K562 (cell line): ENCODE measurements around the gene RASSF7. TPM values are rescaled to one million over a fixed set of nuclear protein-coding genes. Genes with fewer than 3 reads are reported as not detected.

Experiments
- BHLHE40 ChIP-seq: IDR thresholded peaks from 2 replicates; pipeline ENCODE4 v1.6.1; 2011; ENCODE audit warnings: low read length, improper control_type of control experiment
- CBX5 ChIP-seq: IDR thresholded peaks from 2 replicates; pipeline ENCODE4 v1.6.1; 2014; ENCODE audit warnings: low read depth, borderline replicate concordance
- CREB3 ChIP-seq: fragments of 450-650 bp; conservative IDR thresholded peaks from 2 replicates; pipeline ENCODE4 v1.6.1; 2016; ENCODE audit warnings: missing genetic modification characterization, low read depth, mild to moderate bottlenecking, missing compliant biosample characterization, moderate library complexity
- HMBOX1 ChIP-seq: sonication (generic); IDR thresholded peaks from 2 replicates; pipeline ENCODE4 v1.6.1; 2016
- IFI16 ChIP-seq: fragments of 250-450 bp; sonication (Bioruptor Pico); IDR thresholded peaks from 2 replicates; pipeline ENCODE4 v2.1.2; 2022; ENCODE audit warnings: mild to moderate bottlenecking, inconsistent platforms
- LEF1 ChIP-seq: fragments of 450-650 bp; IDR thresholded peaks from 2 replicates; pipeline ENCODE4 v1.6.1; 2016; ENCODE audit warnings: mild to moderate bottlenecking
- MNT ChIP-seq, 2 experiments: fragments of 450-650 bp; conservative IDR thresholded peaks; 2 replicates each; pipeline ENCODE4 v1.6.1; 2017; ENCODE audit warnings: mild to moderate bottlenecking in 2 of 2, moderate library complexity in 2 of 2
- NFE2 ChIP-seq: IDR thresholded peaks from 2 replicates; pipeline ENCODE4 v1.6.1; 2014; ENCODE audit warnings: antibody characterized with exemption, low read depth
- POU5F1 ChIP-seq: fragments of 150-350 bp; IDR thresholded peaks from 2 replicates; pipeline ENCODE4 v1.6.1; 2014; ENCODE audit warnings: borderline replicate concordance, low read length, low read depth, mild to moderate bottlenecking; ENCODE audit not compliant: partially characterized antibody
- TEAD2 ChIP-seq: fragments of 450-650 bp; IDR thresholded peaks from 2 replicates; pipeline ENCODE4 v1.6.1; 2016; ENCODE audit warnings: missing genetic modification characterization, control low read depth, missing compliant biosample characterization
- TRIM25 ChIP-seq: fragments of 450-650 bp; IDR thresholded peaks from 2 replicates; pipeline ENCODE4 v1.7.0; 2016; ENCODE audit warnings: borderline replicate concordance
- ZC3H4 ChIP-seq: sonication (generic); formaldehyde crosslinking; IDR thresholded peaks from 2 replicates; pipeline ENCODE4 v1.9.0; 2021; ENCODE audit warnings: missing genetic modification reagents, borderline replicate concordance
- ZNF12 ChIP-seq: sonication (generic); formaldehyde crosslinking; IDR thresholded peaks from 2 replicates; pipeline ENCODE4 v1.4.0; 2020; ENCODE audit warnings: mild to moderate bottlenecking, missing genetic modification reagents
- ZNF134 ChIP-seq: fragments of 250-450 bp; sonication (Bioruptor Pico); conservative IDR thresholded peaks from 2 replicates; pipeline ENCODE4 v1.4.0; 2020
- ZNF707 ChIP-seq: fragments of 250-450 bp; sonication (Bioruptor Pico); conservative IDR thresholded peaks from 2 replicates; pipeline ENCODE4 v1.8.0; 2022; ENCODE audit warnings: inconsistent platforms, mild to moderate bottlenecking, moderate library complexity
- ZSCAN32 ChIP-seq: fragments of 450-650 bp; formaldehyde crosslinking; IDR thresholded peaks from 2 replicates; pipeline ENCODE4 v1.4.0; 2020; ENCODE audit warnings: mild to moderate bottlenecking, moderate library complexity
- polyA plus RNA-seq, 8 experiments: library from polyadenylated mRNA; depleted of rRNA in 4 of 8; stranded (reverse) in 5 of 8; unstranded in 3 of 8; fragments of >200 nt; fragmentation: Nextera tagmentation in 2 of 8; fragmentation: Illumina TruSeq in 1 of 8; extraction: Ambion mirVana in 2 of 8; extraction: Trizol in 1 of 8; gene quantifications; 2 replicates each; pipeline versions ENCODE4 v1.2.1 to v1.2.3, GENCODE V29; 2011 to 2014; ENCODE audit warnings: inconsistent platforms in 1 of 8, missing spikeins in 1 of 8
- total RNA-seq, 7 experiments: library from RNA; depleted of rRNA in 6 of 7; stranded (reverse); fragments of >200 nt in 6 of 7; fragmentation: Illumina TruSeq in 2 of 7; extraction: Trizol in 2 of 7; gene quantifications; 2 replicates each; pipeline versions ENCODE4 v1.2.1 to v1.2.3, GENCODE V29; 2011 to 2021; ENCODE audit warnings: low replicate concordance in 1 of 7
- TF ChIP-seq, protein P1 (sequence below): fragments of 250-450 bp; sonication (Bioruptor Pico); IDR thresholded peaks from 2 replicates; pipeline ENCODE4 v1.5.0; 2021; ENCODE audit warnings: mild to moderate bottlenecking, borderline replicate concordance
- TF ChIP-seq, protein P2 (sequence below): fragments of 250-450 bp; sonication (Bioruptor Pico); IDR thresholded peaks from 2 replicates; pipeline ENCODE4 v1.8.0; 2022; ENCODE audit warnings: inconsistent platforms, mild to moderate bottlenecking, moderate library complexity, borderline replicate concordance

The RASSF7 gene
- total and polyA plus RNA-seq, 9 of the 15 experiments (the other 6 are each of a cell fraction or from before 2014, with no cell fraction given): 0.41 to 45.2 (median 18.6) TPM

DNA sequence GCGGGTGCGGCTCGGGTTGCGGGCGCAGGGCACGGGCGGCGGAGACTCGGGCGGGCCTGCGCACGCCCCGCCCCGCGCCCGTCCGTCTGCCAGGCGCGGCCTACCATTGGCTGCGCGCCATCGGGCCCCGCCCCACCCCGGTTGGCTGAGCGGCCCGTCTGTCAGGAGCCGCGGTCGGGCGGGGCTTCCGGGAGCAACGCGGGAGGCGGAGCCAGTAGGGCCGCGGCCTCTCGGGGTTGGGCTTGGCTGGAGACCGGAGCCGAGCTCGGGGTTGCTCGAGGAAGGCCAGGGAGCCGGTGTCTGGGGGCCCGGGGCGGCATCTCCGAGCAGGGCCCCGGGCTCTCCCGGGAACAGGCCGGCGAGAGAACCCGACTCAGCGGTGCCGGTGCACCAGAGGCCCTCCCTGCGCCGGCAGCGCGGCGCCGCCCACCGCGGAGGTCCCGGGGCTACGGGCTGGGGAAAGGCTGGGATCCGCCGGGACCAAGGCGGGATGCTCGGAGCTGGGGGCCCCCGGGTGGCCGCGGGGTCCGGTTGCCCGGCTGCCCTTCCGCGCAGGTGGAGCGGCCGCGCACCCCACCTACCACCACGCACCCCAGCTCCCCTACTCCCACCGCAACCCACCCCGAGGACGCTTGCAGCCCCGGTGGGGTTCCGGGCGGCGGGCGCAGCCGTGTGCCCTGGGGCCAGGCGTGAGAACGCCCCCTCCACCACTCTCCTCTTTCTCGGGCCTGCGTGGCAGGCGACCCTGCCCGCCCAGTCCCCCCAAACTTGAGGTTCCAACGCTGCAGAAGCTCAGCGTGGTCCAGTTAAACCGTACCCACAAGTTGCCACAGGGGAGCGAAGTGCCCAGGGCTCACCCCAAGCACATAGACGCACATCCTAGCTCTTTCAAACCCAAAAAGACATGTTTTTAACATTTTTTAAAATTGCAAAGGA, 25.0 kb upstream of the RASSF7 start, which contains the start of gene HRAS (continued):
- TF ChIP-seq CREB3 (no peak), TRIM25 (no peak), POU5F1 (no peak), ZC3H4 (CRISPR knock-in tag) (no peak), TEAD2 (tag) (no peak), ZNF12 (CRISPR knock-in tag) (no peak), MNT (conservative IDR thresholded peaks at IDR 0.05) (peak in 1 of 2 experiments; percentile 42; a peak in 1 of 4 replicates), BHLHE40 (peak; percentile 60), ZNF707 (no peak), LEF1 (no peak), CBX5 (no peak), IFI16 (CRISPR knock-in tag) (no peak), HMBOX1 (no peak), ZSCAN32 (CRISPR knock-in tag) (no peak), NFE2 (no peak), ZNF134 (CRISPR knock-in tag) (no peak)
- TF ChIP-seq, protein P1, sequence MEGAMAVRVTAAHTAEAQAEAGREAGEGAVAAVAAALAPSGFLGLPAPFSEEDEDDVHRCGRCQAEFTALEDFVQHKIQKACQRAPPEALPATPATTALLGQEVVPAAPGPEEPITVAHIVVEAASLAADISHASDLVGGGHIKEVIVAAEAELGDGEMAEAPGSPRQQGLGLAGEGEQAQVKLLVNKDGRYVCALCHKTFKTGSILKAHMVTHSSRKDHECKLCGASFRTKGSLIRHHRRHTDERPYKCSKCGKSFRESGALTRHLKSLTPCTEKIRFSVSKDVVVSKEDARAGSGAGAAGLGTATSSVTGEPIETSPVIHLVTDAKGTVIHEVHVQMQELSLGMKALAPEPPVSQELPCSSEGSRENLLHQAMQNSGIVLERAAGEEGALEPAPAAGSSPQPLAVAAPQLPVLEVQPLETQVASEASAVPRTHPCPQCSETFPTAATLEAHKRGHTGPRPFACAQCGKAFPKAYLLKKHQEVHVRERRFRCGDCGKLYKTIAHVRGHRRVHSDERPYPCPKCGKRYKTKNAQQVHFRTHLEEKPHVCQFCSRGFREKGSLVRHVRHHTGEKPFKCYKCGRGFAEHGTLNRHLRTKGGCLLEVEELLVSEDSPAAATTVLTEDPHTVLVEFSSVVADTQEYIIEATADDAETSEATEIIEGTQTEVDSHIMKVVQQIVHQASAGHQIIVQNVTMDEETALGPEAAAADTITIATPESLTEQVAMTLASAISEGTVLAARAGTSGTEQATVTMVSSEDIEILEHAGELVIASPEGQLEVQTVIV (CRISPR knock-in tag): no peak
- TF ChIP-seq, protein P2, sequence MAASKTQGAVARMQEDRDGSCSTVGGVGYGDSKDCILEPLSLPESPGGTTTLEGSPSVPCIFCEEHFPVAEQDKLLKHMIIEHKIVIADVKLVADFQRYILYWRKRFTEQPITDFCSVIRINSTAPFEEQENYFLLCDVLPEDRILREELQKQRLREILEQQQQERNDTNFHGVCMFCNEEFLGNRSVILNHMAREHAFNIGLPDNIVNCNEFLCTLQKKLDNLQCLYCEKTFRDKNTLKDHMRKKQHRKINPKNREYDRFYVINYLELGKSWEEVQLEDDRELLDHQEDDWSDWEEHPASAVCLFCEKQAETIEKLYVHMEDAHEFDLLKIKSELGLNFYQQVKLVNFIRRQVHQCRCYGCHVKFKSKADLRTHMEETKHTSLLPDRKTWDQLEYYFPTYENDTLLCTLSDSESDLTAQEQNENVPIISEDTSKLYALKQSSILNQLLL: no peak
